ENCODE data around the gene STX16. TPM values are rescaled to one million over a fixed set of nuclear protein-coding genes. Genes with fewer than 3 reads are reported as not detected.

The STX16 gene
- total and polyA plus RNA-seq, 2 donors (not counting 1 experiment from before 2014, with no cell fraction given): 110 to 117 TPM

- no peak overlapping the region for H3K27ac ChIP-seq (ENCODE audit: low read length in 2 of 2)
- DNase-seq (no peak), ATAC-seq (ENCODE audit: low read depth) (no peak)
- Mint-ChIP-seq H3K27ac (no peak overlapping the region), H3K27me3 (peaks cover 7% of the 10 kb centered on the region), H3K9me3 (ENCODE audit: insufficient read depth) (no peaks in the 10 kb centered on the region), H3K4me1 (no peaks in the 10 kb centered on the region), H3K4me3 (no peak overlapping the region)
- WGBS (ENCODE audit: insufficient coverage): 77% methylated on average over 16 of the region's 17 CpGs
- no peak overlapping the region for H3K9ac ChIP-seq (ENCODE audit: low read length)
- H3K36me3 ChIP-seq (replicated peaks in 1 of 2; ENCODE audit: control extremely low read depth in 1 of 2, control insufficient read depth in 1 of 2, extremely low read depth in 1 of 2, insufficient read depth in 2 of 2, low read length in 1 of 2): no peaks in the 10 kb centered on the region
- no peak for TF ChIP-seq CTCF (IDR thresholded peaks at IDR 0.05)
- no peak for TF ChIP-seq EZH2 (IDR thresholded peaks at IDR 0.05; ENCODE audit: borderline replicate concordance, insufficient read depth, low read depth, low read length, poor library complexity, severe bottlenecking)
- H3K4me1 ChIP-seq (ENCODE audit: control insufficient read depth in 2 of 2, insufficient read depth in 2 of 2, low read length in 2 of 2): no peaks in the 10 kb centered on the region
- no peak overlapping the region for H3K4me2 ChIP-seq (replicated peaks; ENCODE audit: low read depth, low read length, poor library complexity, severe bottlenecking)
- H2AFZ ChIP-seq (ENCODE audit: insufficient read depth, low read depth, low read length, poor library complexity, severe bottlenecking): no peak overlapping the region
- peaks cover 0 to under 1% (median 0%) of the 10 kb centered on the region in 3 donors for H3K9me3 ChIP-seq (ENCODE audit: control extremely low read depth in 1 of 3, control insufficient read depth in 2 of 3, insufficient read depth in 1 of 3, low read length in 2 of 3)
- H3K27me3 ChIP-seq (replicated peaks in 1 of 4; ENCODE audit: control extremely low read depth in 1 of 4, control insufficient read depth in 3 of 4, insufficient read depth in 4 of 4, low read length in 3 of 4): no peaks in the 10 kb centered on the region
- intact Hi-C loops (cut with micrococcal nuclease): no loop called here
- no peaks in the 10 kb centered on the region for H4K20me1 ChIP-seq (ENCODE audit: control insufficient read depth, insufficient read depth, low read length, poor library complexity, severe bottlenecking)
- ChIA-PET POLR2A (no interaction called here), CTCF (no interaction called here)
- no peak overlapping the region for H3K4me3 ChIP-seq (ENCODE audit: control extremely low read depth in 1 of 5, extremely low read depth in 1 of 5, insufficient read depth in 1 of 5, low read depth in 2 of 5, low read length in 4 of 5)
- H3K79me2 ChIP-seq (ENCODE audit: control insufficient read depth, insufficient read depth, low read length): no peaks in the 10 kb centered on the region
Observed at GRCh38 chr20:58608096-58608840, 42.8 kb upstream of the STX16 start.

GRCh38 chr20:58609026-58609425 is 42.1 kb upstream of the STX16 start:
- Histone ChIP-seq H3K9ac (ENCODE audit: low read length) (no peak overlapping the region), H3K27me3 (replicated peaks in 1 of 4; ENCODE audit: control extremely low read depth in 1 of 4, control insufficient read depth in 3 of 4, insufficient read depth in 4 of 4, low read length in 3 of 4) (peaks cover 0 to 3% (median 0%) of the 10 kb centered on the region in 4 experiments), H3K4me3 (ENCODE audit: control extremely low read depth in 1 of 5, extremely low read depth in 1 of 5, insufficient read depth in 1 of 5, low read depth in 2 of 5, low read length in 4 of 5) (no peak overlapping the region), H4K20me1 (ENCODE audit: control insufficient read depth, insufficient read depth, low read length, poor library complexity, severe bottlenecking) (no peaks in the 10 kb centered on the region), H3K27ac (ENCODE audit: low read length in 2 of 2) (no peak overlapping the region), H3K4me1 (ENCODE audit: control insufficient read depth in 2 of 2, insufficient read depth in 2 of 2, low read length in 2 of 2) (no peaks in the 10 kb centered on the region), H3K79me2 (ENCODE audit: control insufficient read depth, insufficient read depth, low read length) (no peaks in the 10 kb centered on the region), H3K9me3 (ENCODE audit: control extremely low read depth in 1 of 3, control insufficient read depth in 2 of 3, insufficient read depth in 1 of 3, low read length in 2 of 3) (no peaks in the 10 kb centered on the region), H3K36me3 (replicated peaks in 1 of 2; ENCODE audit: control extremely low read depth in 1 of 2, control insufficient read depth in 1 of 2, extremely low read depth in 1 of 2, insufficient read depth in 2 of 2, low read length in 1 of 2) (no peaks in the 10 kb centered on the region), H3K4me2 (replicated peaks; ENCODE audit: low read depth, low read length, poor library complexity, severe bottlenecking) (no peak overlapping the region), H2AFZ (ENCODE audit: insufficient read depth, low read depth, low read length, poor library complexity, severe bottlenecking) (no peak overlapping the region)
- ATAC-seq (ENCODE audit: low read depth) (no peak), DNase-seq (no peak)
- Mint-ChIP-seq H3K27ac (no peak overlapping the region), H3K4me3 (no peak overlapping the region), H3K27me3 (peaks cover 7% of the 10 kb centered on the region), H3K4me1 (no peaks in the 10 kb centered on the region), H3K9me3 (ENCODE audit: insufficient read depth) (no peaks in the 10 kb centered on the region)
- POLR2A ChIA-PET: no interaction called here
- TF ChIP-seq EZH2 (IDR thresholded peaks at IDR 0.05; ENCODE audit: borderline replicate concordance, insufficient read depth, low read depth, low read length, poor library complexity, severe bottlenecking): no peak
- no peak for TF ChIP-seq CTCF (IDR thresholded peaks at IDR 0.05)
- intact Hi-C loops (cut with micrococcal nuclease): no loop called here
- WGBS (ENCODE audit: insufficient coverage): 93% methylated on average over 10 of the region's 12 CpGs
- CTCF ChIA-PET: no interaction called here

All from B cell (primary cell).